Measurements from ENCODE around the gene AFMID. TPM values are rescaled to one million over a fixed set of nuclear protein-coding genes. Genes with fewer than 3 reads are reported as not detected.

AFMID gene
- total and polyA plus RNA-seq, 9 of the 15 experiments (the other 6 are each of a cell fraction or from before 2014, with no cell fraction given) = 62.1 to 188 (median 74.4) TPM

DNA sequence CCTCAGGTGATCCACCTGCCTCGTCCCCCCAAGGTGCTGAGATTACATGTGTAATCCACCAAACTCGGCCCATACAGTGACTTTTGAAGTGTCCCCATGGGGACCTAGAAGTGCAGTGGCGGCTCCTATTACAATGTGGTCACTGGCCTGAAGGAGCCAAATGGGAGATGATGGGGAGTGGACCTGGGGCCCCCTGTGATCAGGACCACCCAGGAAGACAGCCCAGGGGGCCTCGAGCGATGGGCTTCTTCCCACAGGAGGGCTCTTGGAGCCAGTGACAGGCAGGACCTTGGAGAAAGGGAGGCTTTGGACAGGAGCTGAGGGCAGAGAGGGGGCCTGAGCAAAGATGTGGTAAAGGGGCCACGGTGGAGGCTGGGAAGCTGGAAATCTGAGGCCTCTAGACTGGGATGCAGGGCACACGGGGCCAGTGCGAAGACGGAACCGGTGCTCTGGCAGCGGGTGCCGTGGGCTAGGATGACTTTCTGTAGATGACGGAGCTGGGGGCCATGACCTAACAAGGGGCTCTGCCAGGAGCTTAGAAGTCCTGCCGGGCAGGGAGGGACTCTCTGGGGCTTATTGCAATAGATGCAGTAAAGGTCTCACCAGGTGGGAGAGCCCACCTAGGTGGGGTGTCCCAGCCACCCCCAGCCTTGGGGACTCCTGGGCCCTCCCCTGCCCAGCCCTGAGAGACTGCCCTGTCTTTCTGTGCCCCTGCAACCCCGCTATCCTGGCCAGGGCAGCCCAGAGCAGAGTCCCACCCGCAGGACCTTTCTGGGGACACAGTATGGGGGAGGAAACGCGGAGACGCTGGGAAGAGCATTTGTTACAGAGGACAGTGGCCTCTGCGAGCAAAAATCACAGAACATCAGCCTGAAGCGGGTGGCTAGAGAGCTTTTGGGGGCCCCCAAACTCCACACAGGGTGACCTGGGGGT, 43.7 kb upstream of the AFMID start:
- Histone ChIP-seq H3K27me3 (ENCODE audit: control insufficient read depth in 2 of 2, insufficient read depth in 2 of 2, low read length in 2 of 2) (no peaks in the 10 kb centered on the region), H3K9me1 (ENCODE audit: control insufficient read depth, insufficient read depth, low read length) (peaks cover 2% of the 10 kb centered on the region), H3K4me1 (replicated peaks in 1 of 2; ENCODE audit: control insufficient read depth in 2 of 2, insufficient read depth in 2 of 2, low read length in 2 of 2) (peaks cover 68 to 98% of the 10 kb centered on the region in 2 experiments), H3K9me3 (replicated peaks; ENCODE audit: control insufficient read depth, insufficient read depth, low read depth, low read length) (no peaks in the 10 kb centered on the region), H4K20me1 (replicated peaks; ENCODE audit: control insufficient read depth, insufficient read depth, low read length) (no peaks in the 10 kb centered on the region), H3K9ac (ENCODE audit: insufficient read depth in 1 of 2, low read depth in 2 of 2, low read length in 2 of 2) (peak overlapping the region; percentile 72 to 87), H3K4me2 (ENCODE audit: insufficient read depth, low read length) (peak overlapping the region; percentile 89), H2AFZ (ENCODE audit: low read depth, low read length) (peak overlapping the region; percentile 87), H3K4me3 (no peak overlapping the region), H3K27ac (ENCODE audit: extremely low read depth, low read depth, low read length) (peak overlapping the region; percentile 74), H3K36me3 (ENCODE audit: control insufficient read depth, insufficient read depth, low read length) (no peaks in the 10 kb centered on the region), H3K79me2 (ENCODE audit: control insufficient read depth, insufficient read depth, low read length) (peaks cover 29% of the 10 kb centered on the region)
- no TSS peak for BruUV-seq (replicated peaks)
- TF ChIP-seq, protein P1, sequence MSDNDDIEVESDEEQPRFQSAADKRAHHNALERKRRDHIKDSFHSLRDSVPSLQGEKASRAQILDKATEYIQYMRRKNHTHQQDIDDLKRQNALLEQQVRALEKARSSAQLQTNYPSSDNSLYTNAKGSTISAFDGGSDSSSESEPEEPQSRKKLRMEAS (CRISPR knock-in tag; IDR thresholded peaks at IDR 0.05) = 0 out of 2 replicates have a peak, but pooled peaks have one; percentile 3
- TF ChIP-seq, protein P2, sequence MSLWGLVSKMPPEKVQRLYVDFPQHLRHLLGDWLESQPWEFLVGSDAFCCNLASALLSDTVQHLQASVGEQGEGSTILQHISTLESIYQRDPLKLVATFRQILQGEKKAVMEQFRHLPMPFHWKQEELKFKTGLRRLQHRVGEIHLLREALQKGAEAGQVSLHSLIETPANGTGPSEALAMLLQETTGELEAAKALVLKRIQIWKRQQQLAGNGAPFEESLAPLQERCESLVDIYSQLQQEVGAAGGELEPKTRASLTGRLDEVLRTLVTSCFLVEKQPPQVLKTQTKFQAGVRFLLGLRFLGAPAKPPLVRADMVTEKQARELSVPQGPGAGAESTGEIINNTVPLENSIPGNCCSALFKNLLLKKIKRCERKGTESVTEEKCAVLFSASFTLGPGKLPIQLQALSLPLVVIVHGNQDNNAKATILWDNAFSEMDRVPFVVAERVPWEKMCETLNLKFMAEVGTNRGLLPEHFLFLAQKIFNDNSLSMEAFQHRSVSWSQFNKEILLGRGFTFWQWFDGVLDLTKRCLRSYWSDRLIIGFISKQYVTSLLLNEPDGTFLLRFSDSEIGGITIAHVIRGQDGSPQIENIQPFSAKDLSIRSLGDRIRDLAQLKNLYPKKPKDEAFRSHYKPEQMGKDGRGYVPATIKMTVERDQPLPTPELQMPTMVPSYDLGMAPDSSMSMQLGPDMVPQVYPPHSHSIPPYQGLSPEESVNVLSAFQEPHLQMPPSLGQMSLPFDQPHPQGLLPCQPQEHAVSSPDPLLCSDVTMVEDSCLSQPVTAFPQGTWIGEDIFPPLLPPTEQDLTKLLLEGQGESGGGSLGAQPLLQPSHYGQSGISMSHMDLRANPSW (CRISPR knock-in tag; IDR thresholded peaks at IDR 0.05) = no peak
- in situ Hi-C loops (cut with MboI) (no loop called here), intact Hi-C loops (cut with micrococcal nuclease) (loop anchor here (5.0 kb wide), 1 partner anchor 34 kb away; no protein-coding TSS in a partner anchor)
- POLR2A ChIA-PET = interaction anchor here (0.7 to 1.4 kb wide), 3 partner anchors 27 to 310 kb away, joined by 3 to 4 read pairs (median 3); no protein-coding TSS in a partner anchor
- no peak for ATAC-seq
- no peak for FAIRE-seq
- CTCF ChIA-PET (ENCODE audit: low intra/inter-chr PET ratio) = no interaction called here
- 75% methylated on average over 21 of the region's 21 CpGs for WGBS (ENCODE audit: insufficient coverage, low coverage, missing lambda C conversion rate)
- DNase-seq (ENCODE audit: extremely low read depth in 1 of 4, low spot score in 3 of 4) = no peak
